ENCODE data around the gene NCKAP5.

Gene NCKAP5

GRCh38 chr2:133326652-133327397 is 241.4 kb downstream of the NCKAP5 start:
- DNase-seq (ENCODE audit: extremely low spot score): no peak
- no peak for TF ChIP-seq ZNF384 (IDR thresholded peaks at IDR 0.05)
- no peak for TF ChIP-seq PKNOX1 (IDR thresholded peaks at IDR 0.05)
- TF ChIP-seq FOXA1 (IDR thresholded peaks at IDR 0.05): no peak
- no peak for TF ChIP-seq NFRKB (IDR thresholded peaks at IDR 0.05)
- no peak for TF ChIP-seq SUZ12 (IDR thresholded peaks at IDR 0.05)
- TF ChIP-seq FOXM1 (IDR thresholded peaks at IDR 0.05; ENCODE audit: borderline replicate concordance): no peak
- no peak for TF ChIP-seq HDGF (IDR thresholded peaks at IDR 0.05; ENCODE audit: borderline replicate concordance)
- no peak for TF ChIP-seq ELF4 (IDR thresholded peaks at IDR 0.05)
- no peak for TF ChIP-seq ARNT (IDR thresholded peaks at IDR 0.05)
- TF ChIP-seq CTBP1 (IDR thresholded peaks at IDR 0.05; ENCODE audit: borderline replicate concordance): no peak
- TF ChIP-seq SP1 (IDR thresholded peaks at IDR 0.05): no peak
- TF ChIP-seq FOXK2 (IDR thresholded peaks at IDR 0.05): no peak
- no peak for TF ChIP-seq L3MBTL2 (conservative IDR thresholded peaks at IDR 0.05)
- no peak for TF ChIP-seq LEF1 (IDR thresholded peaks at IDR 0.05; ENCODE audit: borderline replicate concordance)
- no peak for TF ChIP-seq BHLHE40 (IDR thresholded peaks at IDR 0.05; ENCODE audit: borderline replicate concordance)
- TF ChIP-seq TARDBP (IDR thresholded peaks at IDR 0.05): no peak
- ChIA-PET POLR2A (no interaction called here), CTCF (interaction anchor here (0.6 kb wide), 1 partner anchor 87 kb away, joined by 3 read pairs; no protein-coding TSS in a partner anchor)

GRCh38 chr2:133324150-133324561 is 244.1 kb downstream of the NCKAP5 start:
- POLR2A ChIA-PET: no interaction called here
- TF ChIP-seq CTBP1 (IDR thresholded peaks at IDR 0.05; ENCODE audit: borderline replicate concordance) (no peak), ELF4 (IDR thresholded peaks at IDR 0.05) (no peak), FOXM1 (IDR thresholded peaks at IDR 0.05; ENCODE audit: borderline replicate concordance) (no peak), LEF1 (IDR thresholded peaks at IDR 0.05; ENCODE audit: borderline replicate concordance) (no peak), ARNT (IDR thresholded peaks at IDR 0.05) (no peak), L3MBTL2 (conservative IDR thresholded peaks at IDR 0.05) (no peak), TARDBP (IDR thresholded peaks at IDR 0.05) (no peak), FOXA1 (IDR thresholded peaks at IDR 0.05) (no peak), ZNF384 (IDR thresholded peaks at IDR 0.05) (no peak), SP1 (IDR thresholded peaks at IDR 0.05) (no peak), FOXK2 (IDR thresholded peaks at IDR 0.05) (no peak), NFRKB (IDR thresholded peaks at IDR 0.05) (no peak), SUZ12 (IDR thresholded peaks at IDR 0.05) (no peak), BHLHE40 (IDR thresholded peaks at IDR 0.05; ENCODE audit: borderline replicate concordance) (no peak), PKNOX1 (IDR thresholded peaks at IDR 0.05) (no peak), HDGF (IDR thresholded peaks at IDR 0.05; ENCODE audit: borderline replicate concordance) (no peak)

GRCh38 chr2:133322909-133323308 is 245.4 kb downstream of the NCKAP5 start:
- ChIA-PET CTCF (no interaction called here), POLR2A (no interaction called here)
- TF ChIP-seq CTBP1 (IDR thresholded peaks at IDR 0.05; ENCODE audit: borderline replicate concordance) (no peak), ZNF384 (IDR thresholded peaks at IDR 0.05) (no peak), TARDBP (IDR thresholded peaks at IDR 0.05) (no peak), SP1 (IDR thresholded peaks at IDR 0.05) (no peak), L3MBTL2 (conservative IDR thresholded peaks at IDR 0.05) (no peak), SUZ12 (IDR thresholded peaks at IDR 0.05) (no peak), FOXK2 (IDR thresholded peaks at IDR 0.05) (no peak), FOXA1 (IDR thresholded peaks at IDR 0.05) (no peak), PKNOX1 (IDR thresholded peaks at IDR 0.05) (no peak), BHLHE40 (IDR thresholded peaks at IDR 0.05; ENCODE audit: borderline replicate concordance) (no peak), ARNT (IDR thresholded peaks at IDR 0.05) (no peak), ELF4 (IDR thresholded peaks at IDR 0.05) (no peak), LEF1 (IDR thresholded peaks at IDR 0.05; ENCODE audit: borderline replicate concordance) (no peak), NFRKB (IDR thresholded peaks at IDR 0.05) (no peak), FOXM1 (IDR thresholded peaks at IDR 0.05; ENCODE audit: borderline replicate concordance) (no peak), HDGF (IDR thresholded peaks at IDR 0.05; ENCODE audit: borderline replicate concordance) (no peak)
- no peak for DNase-seq (ENCODE audit: extremely low spot score)

More at GRCh38 chr2:133324150-133324561, 244.1 kb downstream of the NCKAP5 start:
- no peak for DNase-seq (ENCODE audit: extremely low spot score)
- CTCF ChIA-PET: no interaction called here

GRCh38 chr2:133317178-133317577 is 251.1 kb downstream of the NCKAP5 start:
- DNase-seq (ENCODE audit: extremely low spot score): no peak
- TF ChIP-seq L3MBTL2 (conservative IDR thresholded peaks at IDR 0.05) (no peak), FOXK2 (IDR thresholded peaks at IDR 0.05) (no peak), ARNT (IDR thresholded peaks at IDR 0.05) (no peak), PKNOX1 (IDR thresholded peaks at IDR 0.05) (no peak), ZNF384 (IDR thresholded peaks at IDR 0.05) (no peak), LEF1 (IDR thresholded peaks at IDR 0.05; ENCODE audit: borderline replicate concordance) (no peak), CTBP1 (IDR thresholded peaks at IDR 0.05; ENCODE audit: borderline replicate concordance) (no peak), TARDBP (IDR thresholded peaks at IDR 0.05) (no peak), FOXA1 (IDR thresholded peaks at IDR 0.05) (no peak), SUZ12 (IDR thresholded peaks at IDR 0.05) (no peak)
- ChIA-PET CTCF (no interaction called here), POLR2A (no interaction called here)

GRCh38 chr2:133316557-133316956 is 251.7 kb downstream of the NCKAP5 start:
- ChIA-PET CTCF (interaction anchor here (0.6 kb wide), 1 partner anchor 13 kb away, joined by 3 read pairs; no protein-coding TSS in a partner anchor), POLR2A (no interaction called here)
- TF ChIP-seq ELF4 (IDR thresholded peaks at IDR 0.05): no peak
- no peak for TF ChIP-seq TARDBP (IDR thresholded peaks at IDR 0.05)
- TF ChIP-seq FOXA1 (IDR thresholded peaks at IDR 0.05): no peak
- TF ChIP-seq BHLHE40 (IDR thresholded peaks at IDR 0.05; ENCODE audit: borderline replicate concordance): no peak
- TF ChIP-seq FOXM1 (IDR thresholded peaks at IDR 0.05; ENCODE audit: borderline replicate concordance): no peak
- no peak for DNase-seq (ENCODE audit: extremely low spot score)

Data from HEK293T (cell line).